GM10266 (cell line): ENCODE data around the gene CLCA1.

Source experiments
- DNase-seq: peaks from one replicate; pipeline ENCODE4 v3.0.0; 2012; ENCODE audit errors: extremely low spot score
- CTCF ChIP-seq: IDR thresholded peaks from 2 replicates; pipeline ENCODE4 v1.5.1; 2012; ENCODE audit warnings: mild to moderate bottlenecking, low read depth; ENCODE audit not compliant: control insufficient read depth, insufficient read depth; ENCODE audit errors: missing control alignments

The CLCA1 gene

GRCh38 chr1:86445919-86446318 is 22.8 kb upstream of the CLCA1 start:
- TF ChIP-seq CTCF = no peak

DNA sequence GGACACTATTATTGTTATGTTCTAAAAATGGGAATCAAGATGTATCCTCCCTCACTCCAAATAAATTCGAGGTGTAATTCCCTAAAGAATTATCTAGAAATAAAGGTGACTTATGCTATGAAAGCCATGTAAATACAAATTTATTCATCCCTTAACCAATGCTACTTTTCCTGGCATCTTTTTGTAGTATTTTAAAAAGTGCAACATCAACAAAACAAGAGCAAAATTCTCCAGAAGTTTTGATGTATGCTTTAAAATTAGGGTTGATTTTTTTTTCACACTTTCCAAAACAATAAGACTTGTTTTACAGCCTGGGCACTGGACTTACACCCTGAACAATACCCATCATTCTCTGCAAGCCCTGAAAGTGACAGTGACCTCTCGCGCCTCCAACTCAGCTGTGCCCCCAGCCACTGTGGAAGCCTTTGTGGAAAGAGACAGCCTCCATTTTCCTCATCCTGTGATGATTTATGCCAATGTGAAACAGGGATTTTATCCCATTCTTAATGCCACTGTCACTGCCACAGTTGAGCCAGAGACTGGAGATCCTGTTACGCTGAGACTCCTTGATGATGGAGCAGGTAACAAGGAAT is 21.4 kb upstream of the CLCA1 start:
- DNase-seq = no peak
- no peak for TF ChIP-seq CTCF

More at GRCh38 chr1:86445919-86446318, 22.8 kb upstream of the CLCA1 start:
- DNase-seq = no peak

DNA sequence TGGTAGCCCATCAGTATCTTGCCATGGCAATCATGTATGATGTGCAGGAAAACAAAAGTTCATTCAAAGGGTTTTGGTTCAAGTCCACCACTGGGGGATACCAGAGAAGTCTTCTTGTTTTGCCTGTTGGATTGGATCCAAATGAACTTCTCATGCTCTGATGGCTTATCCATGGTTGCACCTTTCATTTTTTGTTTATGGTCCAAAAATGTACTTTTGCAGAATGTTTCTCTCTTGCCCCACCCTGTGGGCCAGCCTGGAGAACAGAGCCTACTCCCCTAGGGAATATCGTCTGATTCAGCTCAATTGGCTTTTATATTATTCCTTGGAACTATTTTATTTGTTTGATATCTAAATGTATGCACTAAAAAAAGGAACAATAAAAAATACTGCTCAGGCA is 20.1 kb upstream of the CLCA1 start:
- no peak for TF ChIP-seq CTCF
- no peak for DNase-seq

GRCh38 chr1:86449103-86449502 is 19.6 kb upstream of the CLCA1 start:
- no peak for TF ChIP-seq CTCF
- no peak for DNase-seq

GRCh38 chr1:86450847-86451246 is 17.9 kb upstream of the CLCA1 start:
- no peak for TF ChIP-seq CTCF
- DNase-seq = no peak

GRCh38 chr1:86453664-86454063 is 15.1 kb upstream of the CLCA1 start:
- DNase-seq = no peak
- TF ChIP-seq CTCF = no peak

DNA sequence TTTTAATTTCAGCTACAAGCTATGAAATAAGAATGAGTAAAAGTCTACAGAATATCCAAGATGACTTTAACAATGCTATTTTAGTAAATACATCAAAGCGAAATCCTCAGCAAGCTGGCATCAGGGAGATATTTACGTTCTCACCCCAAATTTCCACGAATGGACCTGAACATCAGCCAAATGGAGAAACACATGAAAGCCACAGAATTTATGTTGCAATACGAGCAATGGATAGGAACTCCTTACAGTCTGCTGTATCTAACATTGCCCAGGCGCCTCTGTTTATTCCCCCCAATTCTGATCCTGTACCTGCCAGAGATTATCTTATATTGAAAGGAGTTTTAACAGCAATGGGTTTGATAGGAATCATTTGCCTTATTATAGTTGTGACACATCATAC is 13.7 kb upstream of the CLCA1 start:
- no peak for TF ChIP-seq CTCF
- DNase-seq = no peak
